Stomach (tissue), 9 donors: ENCODE measurements around the gene GALNT18. TPM values are rescaled to one million over a fixed set of nuclear protein-coding genes. Genes with fewer than 3 reads are reported as not detected.

ENCODE experiments used
- DNase-seq, 2 donors: peaks; one replicate each; pipeline versions ENCODE4 v3.0.0 to v3.0.0-alpha.2; 2013 to 2019
- H3K27ac ChIP-seq, 5 donors: fragments of 200-600 bp in 4 of 5; sonication (generic) in 4 of 5; one replicate each; pipeline ENCODE4 v1.5.1; 2013 to 2019; ENCODE audit warnings: mild to moderate bottlenecking in 1 of 5, moderate library complexity in 1 of 5
- H3K27me3 ChIP-seq, 3 donors: fragments of 200-600 bp; sonication (generic); one replicate each; pipeline ENCODE4 v1.5.1; 2017 to 2019; ENCODE audit warnings: mixed run types in 1 of 3
- H3K36me3 ChIP-seq, 4 donors: fragments of 200-600 bp; sonication (generic); 1 replicate in 3 of 4; 2 replicates in 1 of 4; pipeline ENCODE4 v1.5.1; 2016 to 2019
- H3K4me1 ChIP-seq, 4 donors: fragments of 200-600 bp; sonication (generic); one replicate each; pipeline ENCODE4 v1.5.1; 2016 to 2019
- H3K4me3 ChIP-seq, 4 donors: fragments of 200-600 bp; sonication (generic) in 3 of 4; one replicate each; pipeline ENCODE4 v1.5.1; 2016 to 2019; ENCODE audit warnings: mild to moderate bottlenecking in 1 of 4
- H3K9me3 ChIP-seq, 4 donors: fragments of 200-600 bp; sonication (generic); one replicate each; pipeline ENCODE4 v1.5.1; 2016 to 2019
- CTCF ChIP-seq, 7 experiments: fragments of 450-650 bp in 4 of 7; fragments of 200-600 bp in 3 of 7; sonication (generic) in 3 of 7; IDR thresholded peaks; one replicate each; pipeline ENCODE4 v1.5.1; 2016 to 2019; ENCODE audit warnings: antibody characterized with exemption in 7 of 7, control low read depth in 2 of 7, mild to moderate bottlenecking in 1 of 7
- EP300 ChIP-seq: sonication (generic); formaldehyde crosslinking; IDR thresholded peaks from one replicate; pipeline ENCODE4 v1.6.1; 2017; ENCODE audit warnings: antibody characterized with exemption
- POLR2A ChIP-seq, 4 donors: fragments of 450-650 bp; IDR thresholded peaks; one replicate each; pipeline ENCODE4 v1.6.1; 2016; ENCODE audit warnings: antibody characterized with exemption in 4 of 4, control low read depth in 2 of 4, mild to moderate bottlenecking in 1 of 4, moderate library complexity in 1 of 4
- POLR2AphosphoS5 ChIP-seq, 3 donors: sonication (generic); formaldehyde crosslinking; IDR thresholded peaks; one replicate each; pipeline ENCODE4 v1.6.1; 2016; ENCODE audit warnings: antibody characterized with exemption in 3 of 3
- WGBS, 5 donors: extraction: QIAGEN DNeasy Blood & Tissue Kit in 3 of 5; methylation state at CpG; one replicate each; pipeline versions ENCODE4 v1.1.5 to v1.1.7; 2013 to 2018; 5-methylcytosine and 5-hydroxymethylcytosine counted together
- intact Hi-C: fragments of 100-400 bp; cut with DNase I; formaldehyde crosslinking; loops from one replicate; pipeline ENCODE4 v1.15.1; 2023; ENCODE audit warnings: low total_unique reads
- polyA plus RNA-seq, 3 donors: library from polyadenylated mRNA; stranded (reverse); fragments of 200-250 nt; gene quantifications; one replicate each; pipeline ENCODE4 v1.2.3, GENCODE V29; 2013
- total RNA-seq, 5 donors: library from RNA; depleted of rRNA; stranded (reverse); fragments of >200 nt; gene quantifications; one replicate each; pipeline versions ENCODE4 v1.1.0 to v1.2.3, GENCODE V29; 2014 to 2016
- donor health status: healthy with polysubstance abuse.
- donor health status: Bipolar disorder and iron deficiency.
- donor health status: healthy.

Gene GALNT18
- total and polyA plus RNA-seq, 8 donors = 0.58 to 16.1 (median 2.7) TPM

- intact Hi-C loops = no loop called here
- no peaks in the 10 kb centered on the region for H3K9me3 ChIP-seq
- no peaks in the 10 kb centered on the region for H3K36me3 ChIP-seq
- DNase-seq = no peak
- TF ChIP-seq POLR2AphosphoS5 (IDR thresholded peaks at IDR 0.05) (no peak), CTCF (IDR thresholded peaks at IDR 0.05) (no peak)
- WGBS, 5 donors = 21 to 63% (median 56%) methylated on average over 1 of the region's 1 CpG
- H3K27ac ChIP-seq = no peak overlapping the region
- no peak overlapping the region for H3K4me3 ChIP-seq
- H3K4me1 ChIP-seq = peaks cover 0 to 4% (median 0%) of the 10 kb centered on the region in 4 donors
- no peaks in the 10 kb centered on the region for H3K27me3 ChIP-seq
Measured at GRCh38 chr11:11308249-11308648, 313.6 kb downstream of the GALNT18 start.

DNA sequence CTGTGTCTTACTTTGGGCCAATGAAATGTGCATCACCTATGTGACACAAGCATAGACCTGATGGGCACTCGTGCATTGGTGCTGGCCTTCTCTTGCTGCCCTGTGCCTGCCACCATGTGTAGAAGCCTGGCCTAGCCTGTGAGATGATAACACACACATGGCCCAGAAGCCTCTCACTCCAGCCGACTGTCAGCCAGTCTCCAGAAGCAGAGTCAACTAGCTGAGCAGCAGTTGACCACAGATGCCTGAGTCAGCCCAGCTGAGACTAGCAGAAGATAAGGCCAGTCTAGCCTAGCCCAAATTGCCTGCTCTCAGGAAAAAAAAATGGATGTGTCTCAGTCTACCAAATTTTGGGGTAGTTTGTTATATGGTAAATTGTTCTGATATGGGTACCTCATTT lies 314.9 kb downstream of the GALNT18 start:
- intact Hi-C loops = no loop called here
- WGBS, 5 donors = 62 to 84% (median 77%) methylated on average over 2 of the region's 2 CpGs
- DNase-seq = no peak
- Histone ChIP-seq H3K27ac (no peak overlapping the region), H3K4me3 (no peak overlapping the region), H3K4me1 (no peaks in the 10 kb centered on the region), H3K9me3 (no peaks in the 10 kb centered on the region), H3K36me3 (no peaks in the 10 kb centered on the region), H3K27me3 (no peaks in the 10 kb centered on the region)
- TF ChIP-seq POLR2AphosphoS5 (IDR thresholded peaks at IDR 0.05) (no peak), CTCF (IDR thresholded peaks at IDR 0.05) (no peak), POLR2A (IDR thresholded peaks at IDR 0.05) (no peak), EP300 (no peak)

- no peak for DNase-seq
- Histone ChIP-seq H3K9me3 (no peaks in the 10 kb centered on the region), H3K36me3 (no peaks in the 10 kb centered on the region), H3K27ac (no peak overlapping the region), H3K27me3 (no peaks in the 10 kb centered on the region), H3K4me1 (no peaks in the 10 kb centered on the region), H3K4me3 (no peak overlapping the region)
- TF ChIP-seq POLR2AphosphoS5 (IDR thresholded peaks at IDR 0.05) (no peak), EP300 (no peak), POLR2A (IDR thresholded peaks at IDR 0.05) (no peak), CTCF (IDR thresholded peaks at IDR 0.05) (no peak)
- 69 to 83% (median 80%) methylated on average over 7 of the region's 7 CpGs for WGBS, 5 donors
- intact Hi-C loops = no loop called here
Measured at GRCh38 chr11:11304550-11304949, 317.3 kb downstream of the GALNT18 start.

DNA sequence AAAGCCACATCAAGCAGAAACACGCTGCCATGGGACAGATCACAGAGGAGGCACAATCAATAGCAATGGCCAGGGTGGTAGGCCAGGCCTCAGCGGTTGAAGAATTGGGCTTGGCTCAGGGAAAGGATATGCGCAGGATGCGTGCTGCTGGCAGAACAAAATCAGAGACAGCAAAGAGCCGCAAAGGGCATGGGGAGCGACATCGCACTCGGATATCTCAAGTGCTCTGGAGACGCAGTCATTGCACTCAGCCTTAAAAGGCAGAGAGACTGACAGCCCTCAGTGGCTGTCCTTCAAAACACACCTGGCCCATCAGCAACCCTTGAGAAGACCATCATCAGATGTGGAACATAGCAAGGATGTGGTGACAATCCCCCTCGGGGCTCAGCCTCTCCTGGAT lies 319.2 kb downstream of the GALNT18 start:
- H3K36me3 ChIP-seq = no peaks in the 10 kb centered on the region
- no peaks in the 10 kb centered on the region for H3K27me3 ChIP-seq
- no peak for DNase-seq
- no peak for TF ChIP-seq POLR2AphosphoS5 (IDR thresholded peaks at IDR 0.05)
- TF ChIP-seq CTCF (IDR thresholded peaks at IDR 0.05) = no peak
- TF ChIP-seq POLR2A (IDR thresholded peaks at IDR 0.05) = no peak
- no peak for TF ChIP-seq EP300
- intact Hi-C loops = no loop called here
- H3K4me1 ChIP-seq = no peaks in the 10 kb centered on the region
- H3K4me3 ChIP-seq = no peak overlapping the region
- H3K27ac ChIP-seq = no peak overlapping the region
- H3K9me3 ChIP-seq = no peaks in the 10 kb centered on the region
- 84 to 92% (median 87%) methylated on average over 10 of the region's 10 CpGs for WGBS, 5 donors
